MM.1S (cell line): ENCODE data around the gene NTN1.

ENCODE experiments used
- DNase-seq: peaks from one replicate; pipeline ENCODE4 v3.0.0-alpha.2; 2015
- H2AFZ ChIP-seq: fragments of 300-600 bp; sonication (generic); 2 replicates; pipeline ENCODE4 v1.6.0; 2016; ENCODE audit warnings: antibody characterized with exemption, low read length
- H3F3A ChIP-seq: fragments of 300-600 bp; sonication (generic); 2 replicates; pipeline ENCODE4 v1.6.1; 2016; ENCODE audit warnings: mild to moderate bottlenecking, antibody characterized with exemption, low read length, moderate library complexity, mixed read lengths; ENCODE audit not compliant: insufficient read depth
- H3K27ac ChIP-seq: fragments of 300-600 bp; sonication (generic); 2 replicates; pipeline ENCODE4 v1.5.1; 2016; ENCODE audit warnings: mild to moderate bottlenecking, low read length
- H3K27me3 ChIP-seq: fragments of 300-600 bp; sonication (generic); replicated peaks from 2 replicates; pipeline ENCODE4 v1.6.0; 2016; ENCODE audit warnings: low read length; ENCODE audit not compliant: insufficient read depth
- H3K36me3 ChIP-seq: fragments of 300-600 bp; sonication (generic); replicated peaks from 2 replicates; pipeline ENCODE4 v1.6.1; 2016; ENCODE audit warnings: mild to moderate bottlenecking, low read length, mixed read lengths; ENCODE audit not compliant: insufficient read depth
- H3K4me1 ChIP-seq: fragments of 300-600 bp; sonication (generic); 2 replicates; pipeline ENCODE4 v1.6.1; 2016; ENCODE audit warnings: low read length, mixed read lengths
- H3K4me2 ChIP-seq: fragments of 300-600 bp; sonication (generic); 2 replicates; pipeline ENCODE4 v1.6.0; 2016; ENCODE audit warnings: low read depth, low read length
- H3K4me3 ChIP-seq: fragments of 300-600 bp; sonication (generic); 2 replicates; pipeline ENCODE4 v1.5.1; 2016; ENCODE audit warnings: low read length, mixed read lengths
- H3K79me2 ChIP-seq: fragments of 300-600 bp; sonication (generic); 2 replicates; pipeline ENCODE4 v1.6.1; 2016; ENCODE audit warnings: mixed run types, low read length, mixed read lengths
- H3K9ac ChIP-seq: fragments of 300-600 bp; sonication (generic); 2 replicates; pipeline ENCODE4 v1.6.1; 2016; ENCODE audit warnings: low read length, mixed read lengths
- H3K9me2 ChIP-seq: fragments of 300-600 bp; sonication (generic); replicated peaks from 2 replicates; pipeline ENCODE4 v1.6.1; 2016; ENCODE audit warnings: mild to moderate bottlenecking, low read length, mixed read lengths; ENCODE audit not compliant: insufficient read depth
- H3K9me3 ChIP-seq: fragments of 300-600 bp; sonication (generic); replicated peaks from 2 replicates; pipeline ENCODE4 v1.6.1; 2016; ENCODE audit warnings: mild to moderate bottlenecking, low read length, mixed read lengths; ENCODE audit not compliant: insufficient read depth
- H4K20me1 ChIP-seq: fragments of 300-600 bp; sonication (generic); 2 replicates; pipeline ENCODE4 v1.6.1; 2016; ENCODE audit warnings: mild to moderate bottlenecking, low read length, moderate library complexity, mixed read lengths; ENCODE audit not compliant: insufficient read depth
- CTCF ChIP-seq: fragments of 300-600 bp; sonication (generic); IDR thresholded peaks from 2 replicates; pipeline ENCODE4 v1.5.1; 2016; ENCODE audit warnings: antibody characterized with exemption, low read length, mixed read lengths
- EZH2 ChIP-seq: fragments of 300-600 bp; sonication (generic); optimal IDR thresholded peaks from 2 replicates; pipeline ENCODE3; 2017; ENCODE audit warnings: low read depth, mild to moderate bottlenecking, antibody characterized with exemption, low read length, mixed read lengths
- EZH2phosphoT487 ChIP-seq: fragments of 300-600 bp; sonication (generic); IDR thresholded peaks from 2 replicates; pipeline ENCODE4 v1.6.1; 2018; ENCODE audit warnings: antibody characterized with exemption, low read length

Gene NTN1

GRCh38 chr17:9189870-9190269, 168.6 kb downstream of the NTN1 start:
- H4K20me1 ChIP-seq, result no peaks in the 10 kb centered on the region
- no peak overlapping the region for H3K4me2 ChIP-seq
- no peaks in the 10 kb centered on the region for H3K9me2 ChIP-seq
- no peak for DNase-seq
- H3K4me3 ChIP-seq, result no peak overlapping the region
- no peak overlapping the region for H2AFZ ChIP-seq
- no peaks in the 10 kb centered on the region for H3K36me3 ChIP-seq
- H3K79me2 ChIP-seq, result no peaks in the 10 kb centered on the region
- H3K4me1 ChIP-seq, result no peaks in the 10 kb centered on the region
- TF ChIP-seq EZH2, result no peak
- TF ChIP-seq EZH2phosphoT487, result no peak
- TF ChIP-seq CTCF, result no peak
- no peak overlapping the region for H3K27ac ChIP-seq
- no peaks in the 10 kb centered on the region for H3K9me3 ChIP-seq
- H3F3A ChIP-seq, result no peaks in the 10 kb centered on the region
- no peak overlapping the region for H3K9ac ChIP-seq
- peaks cover 6% of the 10 kb centered on the region for H3K27me3 ChIP-seq

- TF ChIP-seq CTCF (no peak), EZH2 (no peak), EZH2phosphoT487 (no peak)
- H3K4me3 ChIP-seq, result no peak overlapping the region
- no peaks in the 10 kb centered on the region for H3K4me1 ChIP-seq
- no peak overlapping the region for H3K4me2 ChIP-seq
- H3K9me3 ChIP-seq, result no peaks in the 10 kb centered on the region
- H4K20me1 ChIP-seq, result no peaks in the 10 kb centered on the region
- no peak for DNase-seq
- H3K27me3 ChIP-seq, result no peaks in the 10 kb centered on the region; the same call in 1 of the 2 replicates
- no peaks in the 10 kb centered on the region for H3F3A ChIP-seq
- H3K79me2 ChIP-seq, result no peaks in the 10 kb centered on the region
- H3K27ac ChIP-seq, result no peak overlapping the region
- H3K9ac ChIP-seq, result no peak overlapping the region
- H3K9me2 ChIP-seq, result no peaks in the 10 kb centered on the region
- no peak overlapping the region for H2AFZ ChIP-seq
- H3K36me3 ChIP-seq, result no peaks in the 10 kb centered on the region
These were observed 170.7 kb downstream of the NTN1 start for GRCh38 chr17:9192010-9192409.

GRCh38 chr17:9195411-9195810, 174.1 kb downstream of the NTN1 start:
- H3K36me3 ChIP-seq, result no peaks in the 10 kb centered on the region
- H3K4me2 ChIP-seq, result no peak overlapping the region
- H2AFZ ChIP-seq, result no peak overlapping the region
- H3K27ac ChIP-seq, result no peak overlapping the region
- no peaks in the 10 kb centered on the region for H3F3A ChIP-seq
- no peaks in the 10 kb centered on the region; the same call in 1 of the 2 replicates for H3K27me3 ChIP-seq
- no peaks in the 10 kb centered on the region for H4K20me1 ChIP-seq
- DNase-seq, result no peak
- H3K4me1 ChIP-seq, result no peaks in the 10 kb centered on the region
- no peaks in the 10 kb centered on the region for H3K9me2 ChIP-seq
- no peaks in the 10 kb centered on the region for H3K9me3 ChIP-seq
- H3K79me2 ChIP-seq, result no peaks in the 10 kb centered on the region
- H3K9ac ChIP-seq, result no peak overlapping the region
- no peak for TF ChIP-seq EZH2
- TF ChIP-seq EZH2phosphoT487, result no peak
- TF ChIP-seq CTCF, result no peak
- no peak overlapping the region for H3K4me3 ChIP-seq
